PFSK-1 (cell line): ENCODE results near the gene MAP4K5.

Experiments
- FOXP2 ChIP-seq: optimal IDR thresholded peaks from 2 replicates; pipeline ENCODE3; 2011; ENCODE audit warnings: borderline replicate concordance, control low read depth, inconsistent platforms; ENCODE audit not compliant: insufficient read depth; ENCODE audit errors: extremely low read length, extremely low read depth
- POLR2AphosphoS5 ChIP-seq: IDR thresholded peaks from 2 replicates; pipeline ENCODE4 v1.6.1; 2012; ENCODE audit warnings: low read depth, mild to moderate bottlenecking, control low read depth, low read length, moderate library complexity
- SIN3A ChIP-seq: IDR thresholded peaks from 2 replicates; pipeline ENCODE4 v1.6.1; 2012; ENCODE audit warnings: mild to moderate bottlenecking, low read length, moderate library complexity, borderline replicate concordance; ENCODE audit not compliant: insufficient read depth
- TAF1 ChIP-seq: IDR thresholded peaks from 2 replicates; pipeline ENCODE4 v1.6.1; 2012; ENCODE audit warnings: low read length, control low read depth, borderline replicate concordance; ENCODE audit not compliant: insufficient read depth
- TF ChIP-seq, protein P1 (sequence below), 2 experiments: IDR thresholded peaks; 2 replicates each; pipeline versions ENCODE4 v1.6.1 to v1.8.0; 2011 to 2012; ENCODE audit warnings: low read depth in 2 of 2, low read length in 2 of 2, control low read depth in 1 of 2, inconsistent platforms in 1 of 2, mild to moderate bottlenecking in 1 of 2, moderate library complexity in 1 of 2; ENCODE audit not compliant: insufficient read depth in 1 of 2

GRCh38 chr14:50544911-50545310, 12.5 kb upstream of the MAP4K5 start:
- TF ChIP-seq, protein P1, sequence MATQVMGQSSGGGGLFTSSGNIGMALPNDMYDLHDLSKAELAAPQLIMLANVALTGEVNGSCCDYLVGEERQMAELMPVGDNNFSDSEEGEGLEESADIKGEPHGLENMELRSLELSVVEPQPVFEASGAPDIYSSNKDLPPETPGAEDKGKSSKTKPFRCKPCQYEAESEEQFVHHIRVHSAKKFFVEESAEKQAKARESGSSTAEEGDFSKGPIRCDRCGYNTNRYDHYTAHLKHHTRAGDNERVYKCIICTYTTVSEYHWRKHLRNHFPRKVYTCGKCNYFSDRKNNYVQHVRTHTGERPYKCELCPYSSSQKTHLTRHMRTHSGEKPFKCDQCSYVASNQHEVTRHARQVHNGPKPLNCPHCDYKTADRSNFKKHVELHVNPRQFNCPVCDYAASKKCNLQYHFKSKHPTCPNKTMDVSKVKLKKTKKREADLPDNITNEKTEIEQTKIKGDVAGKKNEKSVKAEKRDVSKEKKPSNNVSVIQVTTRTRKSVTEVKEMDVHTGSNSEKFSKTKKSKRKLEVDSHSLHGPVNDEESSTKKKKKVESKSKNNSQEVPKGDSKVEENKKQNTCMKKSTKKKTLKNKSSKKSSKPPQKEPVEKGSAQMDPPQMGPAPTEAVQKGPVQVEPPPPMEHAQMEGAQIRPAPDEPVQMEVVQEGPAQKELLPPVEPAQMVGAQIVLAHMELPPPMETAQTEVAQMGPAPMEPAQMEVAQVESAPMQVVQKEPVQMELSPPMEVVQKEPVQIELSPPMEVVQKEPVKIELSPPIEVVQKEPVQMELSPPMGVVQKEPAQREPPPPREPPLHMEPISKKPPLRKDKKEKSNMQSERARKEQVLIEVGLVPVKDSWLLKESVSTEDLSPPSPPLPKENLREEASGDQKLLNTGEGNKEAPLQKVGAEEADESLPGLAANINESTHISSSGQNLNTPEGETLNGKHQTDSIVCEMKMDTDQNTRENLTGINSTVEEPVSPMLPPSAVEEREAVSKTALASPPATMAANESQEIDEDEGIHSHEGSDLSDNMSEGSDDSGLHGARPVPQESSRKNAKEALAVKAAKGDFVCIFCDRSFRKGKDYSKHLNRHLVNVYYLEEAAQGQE (IDR thresholded peaks at IDR 0.05; ENCODE audit: insufficient read depth in 1 of 2, low read depth in 2 of 2, low read length in 2 of 2), result no peak
- TF ChIP-seq POLR2AphosphoS5 (no peak), TAF1 (no peak), SIN3A (no peak), FOXP2 (no peak)
